Peyer's patch (tissue), 4 donors: Measurements from ENCODE around the gene RSRC1. TPM values are rescaled to one million over a fixed set of nuclear protein-coding genes. Genes with fewer than 3 reads are reported as not detected.
A peak's percentile ranks its signal among the peaks of the same experiment; 100 is the strongest.

Experiments used
- DNase-seq, 3 donors: peaks; one replicate each; pipeline ENCODE4 v3.0.0-alpha.2; 2017 to 2019
- H3K27ac ChIP-seq, 4 donors: fragments of 200-600 bp; sonication (generic); one replicate each; pipeline ENCODE4 v1.5.1; 2016 to 2019
- H3K27me3 ChIP-seq, 2 donors: fragments of 200-600 bp; sonication (generic); one replicate each; pipeline ENCODE4 v1.5.1; 2019
- H3K36me3 ChIP-seq, 3 donors: fragments of 200-600 bp; sonication (generic); one replicate each; pipeline ENCODE4 v1.5.1; 2016 to 2019
- H3K4me1 ChIP-seq, 4 donors: fragments of 200-600 bp; sonication (generic); one replicate each; pipeline ENCODE4 v1.5.1; 2016 to 2019
- H3K4me3 ChIP-seq, 4 donors: fragments of 200-600 bp; sonication (generic); 1 replicate in 3 of 4; 2 replicates in 1 of 4; pipeline ENCODE4 v1.5.1; 2016 to 2019; ENCODE audit warnings: mild to moderate bottlenecking in 1 of 4
- H3K9me3 ChIP-seq, 4 donors: fragments of 200-600 bp; sonication (generic); one replicate each; pipeline ENCODE4 v1.5.1; 2016 to 2019; ENCODE audit warnings: mild to moderate bottlenecking in 1 of 4
- POLR2A ChIP-seq, 2 donors: fragments of 450-650 bp; IDR thresholded peaks; one replicate each; pipeline ENCODE4 v1.5.1; 2017; ENCODE audit warnings: antibody characterized with exemption in 2 of 2, mild to moderate bottlenecking in 2 of 2, moderate library complexity in 2 of 2
- total RNA-seq, 4 donors: library from RNA; depleted of rRNA; stranded (reverse); fragments of >200 nt; gene quantifications; one replicate each; pipeline ENCODE4 v1.1.0, GENCODE V29; 2016
- TF ChIP-seq, protein P1 (sequence below), 6 experiments: fragments of 450-650 bp in 4 of 6; fragments of 200-600 bp in 2 of 6; sonication (generic) in 1 of 6; IDR thresholded peaks; one replicate each; pipeline ENCODE4 v1.5.1; 2017 to 2019; ENCODE audit warnings: antibody characterized with exemption in 6 of 6, mild to moderate bottlenecking in 3 of 6, moderate library complexity in 1 of 6

Gene RSRC1
- total RNA-seq, 4 donors from 2014 or later: 12.4 to 152 (median 29.4) TPM

DNA sequence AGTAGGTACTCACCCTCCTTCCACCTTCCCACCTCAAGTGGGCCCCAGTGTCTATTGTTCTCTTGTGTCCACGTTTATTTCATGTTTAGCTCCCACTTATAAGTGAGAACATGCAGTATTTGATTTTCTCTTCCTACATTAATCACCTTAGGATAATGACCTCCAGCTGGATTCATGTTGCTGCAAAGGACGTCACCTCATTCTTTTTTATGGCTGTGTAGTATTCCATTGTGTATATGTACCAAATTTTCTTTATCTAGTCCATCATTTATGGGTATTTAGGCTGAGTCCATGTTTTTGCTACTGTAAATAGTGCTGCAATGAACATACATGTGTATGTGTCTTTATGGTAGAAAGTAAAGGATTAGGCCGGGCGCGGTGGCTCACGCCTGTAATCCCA, 455.2 kb downstream of the RSRC1 start:
- no peak for DNase-seq
- TF ChIP-seq, protein P1, sequence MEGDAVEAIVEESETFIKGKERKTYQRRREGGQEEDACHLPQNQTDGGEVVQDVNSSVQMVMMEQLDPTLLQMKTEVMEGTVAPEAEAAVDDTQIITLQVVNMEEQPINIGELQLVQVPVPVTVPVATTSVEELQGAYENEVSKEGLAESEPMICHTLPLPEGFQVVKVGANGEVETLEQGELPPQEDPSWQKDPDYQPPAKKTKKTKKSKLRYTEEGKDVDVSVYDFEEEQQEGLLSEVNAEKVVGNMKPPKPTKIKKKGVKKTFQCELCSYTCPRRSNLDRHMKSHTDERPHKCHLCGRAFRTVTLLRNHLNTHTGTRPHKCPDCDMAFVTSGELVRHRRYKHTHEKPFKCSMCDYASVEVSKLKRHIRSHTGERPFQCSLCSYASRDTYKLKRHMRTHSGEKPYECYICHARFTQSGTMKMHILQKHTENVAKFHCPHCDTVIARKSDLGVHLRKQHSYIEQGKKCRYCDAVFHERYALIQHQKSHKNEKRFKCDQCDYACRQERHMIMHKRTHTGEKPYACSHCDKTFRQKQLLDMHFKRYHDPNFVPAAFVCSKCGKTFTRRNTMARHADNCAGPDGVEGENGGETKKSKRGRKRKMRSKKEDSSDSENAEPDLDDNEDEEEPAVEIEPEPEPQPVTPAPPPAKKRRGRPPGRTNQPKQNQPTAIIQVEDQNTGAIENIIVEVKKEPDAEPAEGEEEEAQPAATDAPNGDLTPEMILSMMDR (IDR thresholded peaks at IDR 0.05): no peak
- no peak for TF ChIP-seq POLR2A (IDR thresholded peaks at IDR 0.05)
- Histone ChIP-seq H3K9me3 (no peaks in the 10 kb centered on the region), H3K27ac (no peak overlapping the region), H3K36me3 (no peaks in the 10 kb centered on the region), H3K4me1 (no peaks in the 10 kb centered on the region), H3K27me3 (no peaks in the 10 kb centered on the region), H3K4me3 (no peak overlapping the region)

- Histone ChIP-seq H3K4me3 (no peak overlapping the region), H3K27me3 (no peaks in the 10 kb centered on the region), H3K4me1 (no peaks in the 10 kb centered on the region), H3K36me3 (no peaks in the 10 kb centered on the region), H3K27ac (no peak overlapping the region), H3K9me3 (no peaks in the 10 kb centered on the region)
- DNase-seq: no peak
- no peak for TF ChIP-seq POLR2A (IDR thresholded peaks at IDR 0.05)
- TF ChIP-seq, protein P1 (IDR thresholded peaks at IDR 0.05): no peak
Observed at GRCh38 chr3:158568784-158569183, 458.9 kb downstream of the RSRC1 start.

GRCh38 chr3:158569794-158570193, 459.9 kb downstream of the RSRC1 start:
- DNase-seq: no peak
- no peak overlapping the region for H3K27ac ChIP-seq
- no peaks in the 10 kb centered on the region for H3K27me3 ChIP-seq

DNA sequence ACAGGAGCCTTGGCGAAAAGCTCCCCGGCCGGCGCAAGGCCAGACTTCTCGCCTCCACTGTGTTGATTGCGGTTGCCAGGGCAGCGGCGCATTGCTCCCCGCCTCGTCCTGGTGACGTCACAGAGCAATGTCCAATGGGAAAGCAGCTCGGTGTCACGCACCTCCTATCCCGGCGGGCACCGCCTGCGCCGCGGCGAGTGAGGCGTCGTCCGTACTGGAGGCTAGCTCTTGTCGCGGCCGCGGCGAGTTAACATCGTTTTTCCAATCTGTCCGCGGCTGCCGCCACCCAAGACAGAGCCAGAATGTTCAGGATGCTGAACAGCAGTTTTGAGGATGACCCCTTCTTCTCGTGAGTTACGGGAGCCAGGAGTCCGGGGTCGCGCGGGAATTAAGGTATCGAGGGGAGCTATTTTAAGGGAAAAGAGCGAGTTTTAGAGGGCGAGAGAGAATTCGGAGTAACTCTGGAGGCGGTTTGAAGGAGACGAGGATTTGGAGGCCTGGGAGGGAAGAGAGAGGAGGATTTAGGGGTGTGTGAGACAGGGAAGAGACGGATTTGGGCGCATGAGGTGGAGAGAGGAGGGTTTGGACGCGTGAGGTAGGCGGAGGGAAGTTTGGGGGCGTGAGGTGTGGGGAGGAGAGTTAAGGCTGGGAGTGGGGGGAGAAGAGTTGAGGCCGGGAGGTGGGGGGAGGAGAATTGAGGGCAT, 461.3 kb downstream of the RSRC1 start, which contains the start of gene MLF1:
TSS of gene MLF1 (plus strand) at position 196 of the 704 bp plus-strand sequence. CDS start at position 303, 107 bp downstream.
- H3K27ac ChIP-seq: peak within 1 kb of the TSS in 1 of 4 donors; percentile 67
- H3K4me3 ChIP-seq: peak within 1 kb of the TSS; percentile 29 to 59 (median 40)
- H3K27me3 ChIP-seq: no peaks in the 10 kb centered on the region
- H3K9me3 ChIP-seq: no peaks in the 10 kb centered on the region
- no peaks in the 10 kb centered on the region for H3K4me1 ChIP-seq
- peak; percentile 71 to 95 (median 93) for DNase-seq
- TF ChIP-seq POLR2A (IDR thresholded peaks at IDR 0.05): peak in 1 of 2 donors; percentile 44
- TF ChIP-seq, protein P1 (IDR thresholded peaks at IDR 0.05): no peak
- H3K36me3 ChIP-seq: no peaks in the 10 kb centered on the region

More at GRCh38 chr3:158569794-158570193, 459.9 kb downstream of the RSRC1 start:
- Histone ChIP-seq H3K4me3 (no peak overlapping the region), H3K9me3 (no peaks in the 10 kb centered on the region), H3K4me1 (no peaks in the 10 kb centered on the region), H3K36me3 (no peaks in the 10 kb centered on the region)
- no peak for TF ChIP-seq POLR2A (IDR thresholded peaks at IDR 0.05)
- TF ChIP-seq, protein P1 (IDR thresholded peaks at IDR 0.05): no peak

DNA sequence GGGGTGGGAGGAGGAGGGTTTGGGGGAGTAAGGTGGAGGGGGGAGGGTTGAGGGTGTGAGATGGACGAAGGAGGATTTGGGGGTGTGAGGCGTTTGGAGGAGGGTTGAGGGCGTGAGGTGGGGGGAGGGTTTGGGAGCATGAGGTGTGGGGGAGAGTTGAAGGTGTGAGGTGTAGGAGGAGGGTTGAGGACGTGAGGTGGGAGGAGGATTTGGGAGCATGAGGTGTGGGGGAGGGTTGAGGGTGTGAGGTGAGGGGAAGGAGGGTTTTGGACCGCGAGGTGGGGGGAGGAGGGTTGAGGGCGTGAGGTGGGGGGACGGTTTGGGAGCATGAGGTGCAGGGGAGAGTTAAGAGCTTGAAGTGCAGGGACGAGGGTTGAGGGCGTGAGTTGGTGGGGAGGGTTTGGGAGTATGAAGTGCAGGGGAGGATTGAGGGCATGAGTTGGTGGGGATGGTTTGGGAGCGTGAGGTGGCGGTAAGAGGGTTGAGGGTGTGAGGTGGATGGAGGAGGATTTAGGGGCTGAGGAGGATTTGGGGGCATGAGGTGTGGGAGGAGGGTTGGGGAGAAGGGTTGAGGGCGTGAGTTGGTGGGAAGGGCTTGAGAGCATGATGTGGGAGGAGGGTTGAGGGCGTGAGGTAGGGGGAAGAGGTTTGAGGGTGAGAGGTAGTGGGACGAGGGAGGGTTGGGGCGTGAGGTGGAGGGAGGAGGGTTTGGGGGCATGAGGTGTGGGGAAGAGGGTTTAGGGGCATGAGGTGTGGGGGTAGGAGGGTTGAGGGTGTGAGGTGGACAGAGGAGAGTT, 462.3 kb downstream of the RSRC1 start:
- H3K4me1 ChIP-seq: no peaks in the 10 kb centered on the region
- no peaks in the 10 kb centered on the region for H3K27me3 ChIP-seq
- no peak overlapping the region for H3K27ac ChIP-seq
- no peaks in the 10 kb centered on the region for H3K36me3 ChIP-seq
- no peaks in the 10 kb centered on the region for H3K9me3 ChIP-seq
- TF ChIP-seq, protein P1 (IDR thresholded peaks at IDR 0.05): no peak
- no peak for TF ChIP-seq POLR2A (IDR thresholded peaks at IDR 0.05)
- no peak overlapping the region for H3K4me3 ChIP-seq
- DNase-seq: no peak
